Activated CD8-positive, alpha-beta memory T cell treated with anti-CD3 and anti-CD28 coated beads for 48 hours (primary cell): ENCODE measurements around the gene DIP2A.
"Not testable (repeated sequence)": the region's sequence is repeated elsewhere in the genome, so short reads cannot be mapped to it uniquely, and the experiment has no call there.

Source experiments
- DNase-seq, 3 experiments: peaks; one replicate each; pipeline ENCODE4 v3.0.0-alpha.2; 2020; ENCODE audit warnings: low read depth in 2 of 3, low spot score in 2 of 3

Gene DIP2A

GRCh38 chr21:46518983-46519583 is 60.4 kb downstream of the DIP2A start:
- no peak for DNase-seq

DNA sequence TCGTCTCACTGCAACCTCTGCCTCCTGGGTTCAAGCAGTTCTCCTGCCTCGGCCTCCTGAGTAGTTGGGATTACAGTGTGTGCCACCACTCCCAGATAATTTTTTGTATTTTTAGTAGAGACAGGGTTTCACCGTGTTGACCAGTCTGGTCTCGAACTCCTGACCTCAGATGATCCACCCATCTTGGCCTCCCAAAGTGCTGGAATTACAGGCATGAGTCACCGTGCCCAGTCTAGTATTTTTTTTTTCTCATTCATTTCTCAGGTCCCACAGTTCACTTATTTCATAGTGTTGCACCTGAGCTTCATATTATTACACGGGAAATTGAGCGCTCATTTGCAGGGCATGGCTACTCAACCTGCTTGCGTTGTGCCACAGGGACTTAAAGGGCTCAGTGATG is 68.7 kb downstream of the DIP2A start:
- not testable (repeated sequence) for DNase-seq

GRCh38 chr21:46527801-46528200 is 69.1 kb downstream of the DIP2A start:
- no peak for DNase-seq

- no peak for DNase-seq
Measured at GRCh38 chr21:46532080-46532479, 73.4 kb downstream of the DIP2A start.

GRCh38 chr21:46537026-46537425 is 78.3 kb downstream of the DIP2A start:
- no peak for DNase-seq

DNA sequence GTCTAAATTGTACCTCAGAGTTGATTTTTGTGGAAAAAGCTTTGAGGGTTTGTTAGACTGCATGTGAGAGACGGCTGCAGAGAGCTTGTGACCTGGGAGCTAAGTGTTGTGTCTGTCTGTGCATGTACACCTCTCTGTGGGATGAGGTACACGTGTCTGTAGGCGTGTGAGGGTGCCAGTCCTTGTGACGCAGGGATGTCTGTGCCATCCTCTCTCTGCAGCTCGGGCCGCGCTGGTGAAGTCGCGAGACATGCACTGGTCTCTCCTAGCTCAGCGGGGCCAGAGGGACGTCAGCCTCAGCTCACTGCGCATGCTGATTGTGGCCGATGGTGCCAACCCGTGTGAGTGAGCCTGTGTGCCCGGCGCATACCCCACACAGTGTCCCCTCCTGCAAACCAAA is 79.6 kb downstream of the DIP2A start:
- no peak for DNase-seq

GRCh38 chr21:46538851-46539666 is 80.4 kb downstream of the DIP2A start:
- no peak for DNase-seq

DNA sequence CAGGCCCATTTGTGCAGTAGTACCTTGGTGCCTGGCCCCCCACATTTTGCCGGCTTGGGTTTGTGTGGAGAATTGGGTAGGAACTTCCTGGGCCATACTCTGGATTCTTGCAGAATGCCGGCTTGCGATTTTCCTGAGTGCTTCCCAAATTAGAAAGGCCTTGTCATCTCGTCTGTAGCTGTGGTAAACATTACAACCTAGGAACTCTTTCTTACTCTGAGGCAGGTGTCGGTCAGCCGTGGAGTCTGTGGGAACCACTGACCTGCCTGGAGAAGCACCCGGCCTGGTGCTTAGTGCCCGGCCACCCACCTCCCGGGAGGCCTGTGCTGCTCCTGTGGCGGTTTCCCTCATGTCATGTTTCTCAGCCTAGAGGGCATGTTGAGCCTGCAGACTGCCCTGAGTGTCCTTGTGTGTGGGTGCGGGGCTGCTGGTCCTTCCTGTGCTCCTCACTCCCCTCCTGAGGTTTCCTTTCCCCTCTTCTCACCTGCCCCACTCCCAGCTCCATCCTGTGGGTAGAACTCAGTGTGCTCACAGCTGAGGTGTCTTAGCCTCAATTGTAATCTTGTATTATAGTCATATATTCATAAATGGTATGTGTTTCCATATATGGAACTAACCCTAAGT is 81.5 kb downstream of the DIP2A start:
- DNase-seq: no peak

DNA sequence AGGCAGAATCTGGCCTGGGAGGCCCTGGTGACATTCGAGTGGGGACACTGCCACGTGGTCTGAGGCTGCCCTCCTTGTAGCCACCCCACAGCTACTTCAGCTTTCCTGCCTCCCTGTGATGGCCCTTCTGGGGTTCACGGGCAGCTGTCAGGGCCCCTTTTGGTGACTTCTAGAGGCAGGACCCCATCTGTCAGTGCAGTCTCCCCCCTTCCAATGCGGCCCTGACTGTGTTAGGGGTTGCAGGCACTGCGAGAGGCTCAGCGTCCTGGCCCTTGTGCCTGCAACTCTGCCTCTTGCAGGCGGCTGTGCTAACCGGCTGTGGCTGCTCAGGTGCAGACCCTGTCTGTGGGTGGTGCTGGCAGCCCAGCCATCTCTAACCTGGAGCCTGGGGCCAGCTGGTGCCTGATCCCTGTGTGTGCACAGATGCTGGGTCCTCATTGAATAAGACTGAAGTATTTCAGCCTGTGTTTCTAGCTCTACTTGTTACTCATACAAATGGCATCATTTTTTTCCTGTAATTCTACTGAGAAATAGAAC is 84.0 kb downstream of the DIP2A start:
- DNase-seq: no peak

DNA sequence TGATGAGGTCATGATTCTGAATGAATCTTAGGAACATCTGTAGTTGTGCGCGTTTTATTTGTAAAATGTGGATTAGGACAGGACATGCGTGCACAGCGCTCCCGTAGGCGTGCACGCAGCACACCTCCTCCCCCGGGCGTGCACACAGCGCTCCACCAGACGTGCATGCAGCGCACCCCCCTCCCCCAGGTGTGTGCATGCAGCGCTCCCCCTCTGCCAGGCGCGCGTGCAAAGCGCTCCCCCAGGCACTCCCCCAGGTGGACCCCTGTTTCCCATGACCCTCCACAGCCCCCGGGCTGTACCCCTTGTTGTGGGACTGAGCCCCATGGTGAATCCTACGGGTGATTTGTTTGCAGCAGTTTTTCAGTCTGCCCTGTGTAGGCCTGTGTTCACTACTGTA is 84.6 kb downstream of the DIP2A start:
- no peak for DNase-seq

DNA sequence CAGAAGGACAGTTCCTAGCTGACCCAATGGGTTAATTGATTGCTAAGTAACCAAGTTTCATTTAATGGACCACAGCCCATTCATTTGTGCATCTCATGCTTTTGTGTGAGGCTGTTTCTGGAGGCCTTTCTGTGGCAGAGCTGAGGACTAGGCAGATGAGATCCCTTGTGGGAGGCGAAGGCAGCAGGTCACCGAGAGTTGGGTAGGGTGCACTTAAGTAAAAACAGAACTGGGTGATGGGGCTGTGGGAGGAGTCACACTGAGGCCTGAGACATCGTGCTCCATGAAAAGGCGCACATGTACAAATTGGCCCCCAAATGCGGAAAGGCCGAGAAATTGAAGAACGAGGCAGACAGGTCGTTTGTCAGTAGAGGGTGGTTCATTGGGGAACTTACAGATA is 85.3 kb downstream of the DIP2A start:
- DNase-seq: no peak

GRCh38 chr21:46544824-46545223 is 86.1 kb downstream of the DIP2A start:
- DNase-seq: no peak

GRCh38 chr21:46545363-46545762 is 86.7 kb downstream of the DIP2A start:
- no peak for DNase-seq

DNA sequence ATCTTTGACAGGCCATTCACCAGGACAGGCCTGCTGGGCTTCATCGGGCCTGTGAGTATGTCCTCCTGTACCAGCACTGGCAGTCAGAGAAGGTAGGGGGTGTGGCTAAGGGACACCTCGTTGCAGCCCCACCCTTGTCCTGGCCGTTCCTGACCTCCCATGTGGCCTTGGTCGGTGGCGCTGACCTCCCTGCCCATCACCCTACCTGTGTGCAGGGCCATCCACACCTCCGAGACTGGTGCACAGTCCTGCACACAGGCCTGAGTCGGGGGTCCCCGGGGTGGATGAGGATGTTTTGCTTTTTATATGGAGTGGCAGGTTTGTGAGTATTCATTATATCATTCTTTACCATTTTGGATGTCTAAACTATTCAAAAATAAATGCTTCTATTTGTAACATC is 87.2 kb downstream of the DIP2A start:
- DNase-seq: no peak

GRCh38 chr21:46546799-46547198 is 88.1 kb downstream of the DIP2A start:
- no peak for DNase-seq

DNA sequence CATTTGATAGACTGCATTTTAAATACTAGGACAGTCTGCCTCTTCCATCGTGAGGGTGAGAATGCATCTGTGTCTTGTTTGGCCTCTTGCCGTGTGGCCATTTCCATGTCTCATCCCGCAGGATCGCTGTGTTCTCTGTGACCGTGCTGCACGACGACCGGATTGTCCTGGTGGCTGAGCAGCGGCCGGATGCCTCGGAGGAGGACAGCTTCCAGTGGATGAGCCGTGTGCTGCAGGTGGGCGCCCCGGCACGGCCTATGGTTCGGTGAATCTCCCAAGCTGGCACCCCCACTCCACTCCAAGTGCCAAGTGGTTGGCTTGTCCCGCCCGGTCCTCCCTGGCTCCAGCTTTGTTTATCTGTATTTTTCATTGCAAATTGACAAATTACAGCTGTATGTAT is 91.0 kb downstream of the DIP2A start:
- DNase-seq: no peak

GRCh38 chr21:46550116-46550941 is 91.6 kb downstream of the DIP2A start:
- no peak for DNase-seq

- DNase-seq: peak in 1 of 3 experiments; percentile 31
Measured at GRCh38 chr21:46551636-46552241, 93.0 kb downstream of the DIP2A start.

DNA sequence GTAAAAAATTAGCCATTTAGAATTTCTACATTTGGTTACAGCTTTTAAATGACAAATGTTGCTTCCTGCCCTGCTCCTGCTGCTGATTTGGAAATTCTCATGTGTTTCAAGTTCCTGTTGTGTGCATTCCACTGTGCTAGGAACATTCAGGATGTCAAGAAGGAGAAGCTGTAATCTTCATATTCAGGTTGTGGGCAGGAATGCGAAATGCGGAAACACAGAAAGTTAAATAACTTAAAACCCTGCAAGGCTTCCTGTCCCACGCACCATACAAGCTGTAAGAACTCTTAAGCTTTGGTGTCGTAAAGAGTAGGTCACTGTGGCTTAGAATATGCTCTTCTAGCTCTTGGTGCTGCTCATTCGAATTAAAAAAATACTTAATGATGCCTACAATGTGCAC is 93.6 kb downstream of the DIP2A start:
- no peak for DNase-seq

GRCh38 chr21:46552865-46553379 is 94.2 kb downstream of the DIP2A start:
- DNase-seq: no peak

DNA sequence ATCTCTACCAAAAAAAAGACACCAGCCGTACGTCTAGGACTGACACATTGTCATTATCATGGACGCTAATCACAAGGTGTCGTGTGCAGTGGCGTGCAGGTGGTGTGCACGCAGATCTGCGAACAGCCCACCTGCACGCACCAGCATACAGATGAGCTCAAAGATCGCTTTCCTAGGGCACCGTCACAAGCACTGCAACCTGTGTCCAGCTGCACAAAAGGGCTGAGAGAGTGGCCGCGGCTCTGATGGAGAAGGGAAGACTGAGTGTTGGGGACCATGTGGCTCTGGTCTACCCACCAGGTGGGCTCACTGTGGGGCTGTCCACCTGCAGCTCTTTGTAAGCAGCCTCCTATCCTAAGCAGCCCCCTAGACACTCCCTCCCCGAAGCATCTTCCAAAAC is 95.3 kb downstream of the DIP2A start:
- no peak for DNase-seq
